ENCODE data around the gene ARL17A.
"Not testable (repeated sequence)": the region's sequence is repeated elsewhere in the genome, so short reads cannot be mapped to it uniquely, and the experiment has no call there.

DNA sequence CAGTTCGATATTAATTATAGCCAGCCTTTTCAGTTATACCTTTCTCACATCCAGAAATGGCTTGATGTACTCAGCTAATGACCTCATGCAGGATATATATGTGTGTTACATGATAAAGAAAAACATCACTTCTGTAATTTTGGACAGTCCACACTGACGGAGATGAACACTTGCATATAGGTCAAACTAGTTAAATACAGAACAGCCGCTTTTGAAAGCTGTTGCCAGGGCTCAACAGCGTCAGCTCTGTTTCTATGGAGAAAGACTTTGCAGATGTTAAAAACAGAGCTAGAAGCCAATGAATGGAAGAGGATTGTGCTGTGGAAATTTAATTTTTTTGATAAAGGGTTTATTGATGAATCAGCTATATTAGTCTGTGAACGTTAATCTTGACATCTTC lies 111.9 kb downstream of the ARL17A start:
- not testable (repeated sequence) for TF ChIP-seq CTCF (conservative IDR thresholded peaks at IDR 0.05; ENCODE audit: low read depth, low read length); EZH2 (IDR thresholded peaks at IDR 0.05; ENCODE audit: borderline replicate concordance, low read depth, low read length, poor library complexity, severe bottlenecking)

All from A673 (cell line).